ENCODE results near the gene PIEZO1.

Gene PIEZO1

DNA sequence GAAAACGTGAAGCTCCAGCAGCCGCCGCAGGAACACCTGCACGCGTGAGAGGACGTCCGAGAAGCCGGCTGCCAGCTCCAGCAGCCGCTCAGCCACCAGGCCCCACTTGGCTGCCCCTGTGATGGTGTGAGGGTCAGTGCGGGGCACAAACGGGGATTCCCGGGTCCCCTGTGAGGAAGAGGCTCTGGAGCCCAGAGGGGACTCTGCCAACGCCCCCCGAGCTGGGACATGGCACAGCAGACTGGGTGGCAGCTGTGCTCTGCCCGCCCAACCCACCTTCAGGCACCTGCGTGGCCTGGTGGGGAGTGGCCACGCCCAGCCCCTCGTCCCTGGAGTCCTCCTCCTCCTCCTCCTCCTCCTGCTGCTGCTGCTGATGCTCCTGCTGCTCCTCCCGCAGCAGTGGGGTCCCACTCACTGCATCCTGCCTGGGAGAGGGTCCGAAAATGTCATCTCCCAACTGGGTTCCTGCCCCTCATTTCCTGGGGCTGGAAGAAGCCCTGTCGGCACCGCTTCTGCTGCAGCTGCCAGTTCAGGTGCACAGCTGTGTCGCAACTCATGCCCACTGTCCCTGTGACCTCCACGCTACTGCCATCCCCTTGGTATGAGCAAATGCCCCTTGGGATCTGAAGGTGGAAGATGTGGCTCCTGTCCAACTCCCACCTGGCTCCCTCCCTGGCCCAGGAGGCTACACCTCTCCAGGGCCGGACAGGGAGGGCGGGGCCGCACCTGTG is 51.2 kb downstream of the PIEZO1 start:
- no peak for DNase-seq (ENCODE audit: low spot score)

DNA sequence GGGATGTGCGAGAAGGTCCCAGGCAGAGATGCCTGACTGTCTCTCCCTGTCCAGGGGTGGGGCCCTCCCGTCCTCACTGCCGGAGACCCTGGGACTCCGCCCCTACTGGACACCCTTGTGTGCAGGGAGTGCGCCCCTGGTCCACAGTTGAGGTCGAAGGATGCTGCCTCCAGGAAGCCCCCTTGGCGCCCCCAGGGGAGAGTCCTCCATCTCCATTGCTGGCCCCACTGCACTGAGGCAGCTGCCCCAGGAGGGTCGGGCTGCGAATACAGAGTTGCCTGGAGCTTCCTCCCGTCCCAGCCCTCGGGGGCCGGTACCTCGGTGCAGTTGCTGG is 52.1 kb downstream of the PIEZO1 start:
- no peak for DNase-seq (ENCODE audit: low spot score)

DNA sequence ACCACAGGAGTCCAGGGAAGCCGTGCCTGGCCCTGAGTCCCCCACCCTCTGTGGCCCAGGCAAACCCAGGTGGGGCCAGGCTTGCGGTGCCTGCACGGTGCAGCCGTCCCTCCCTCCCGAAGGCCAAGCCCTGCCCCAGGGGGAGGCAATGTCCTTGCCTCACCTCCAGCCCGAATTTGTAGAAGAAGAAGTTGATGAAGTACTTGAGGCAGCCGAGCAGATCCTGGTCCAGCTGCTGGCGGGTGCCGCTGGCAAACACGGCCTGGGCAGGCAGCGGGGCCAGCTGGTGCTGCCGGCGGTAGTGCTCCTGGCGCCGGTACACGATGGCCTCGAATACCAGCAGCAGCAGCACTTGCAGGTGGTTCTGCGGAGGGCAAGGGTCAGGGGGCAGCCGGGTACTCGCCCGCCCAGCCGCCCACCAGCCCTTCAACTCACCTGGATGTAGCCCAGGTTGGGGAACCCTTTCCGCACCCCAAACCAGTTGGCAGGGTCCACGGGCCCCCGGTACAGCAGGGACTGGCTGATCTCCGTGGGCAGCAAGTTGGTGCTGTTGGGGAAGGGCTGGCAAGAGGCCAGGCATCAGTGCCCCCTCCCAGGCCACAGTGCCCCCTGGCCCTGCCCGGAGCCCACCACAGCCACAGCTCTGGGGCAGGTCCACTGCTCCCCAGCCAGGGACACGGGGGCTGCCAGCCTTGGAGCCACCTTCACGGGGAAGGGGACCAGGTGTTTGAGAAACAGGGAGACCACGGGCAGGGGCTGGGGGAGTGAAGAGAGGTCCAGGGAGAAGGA is 52.7 kb downstream of the PIEZO1 start:
- DNase-seq (ENCODE audit: low spot score): no peak

DNA sequence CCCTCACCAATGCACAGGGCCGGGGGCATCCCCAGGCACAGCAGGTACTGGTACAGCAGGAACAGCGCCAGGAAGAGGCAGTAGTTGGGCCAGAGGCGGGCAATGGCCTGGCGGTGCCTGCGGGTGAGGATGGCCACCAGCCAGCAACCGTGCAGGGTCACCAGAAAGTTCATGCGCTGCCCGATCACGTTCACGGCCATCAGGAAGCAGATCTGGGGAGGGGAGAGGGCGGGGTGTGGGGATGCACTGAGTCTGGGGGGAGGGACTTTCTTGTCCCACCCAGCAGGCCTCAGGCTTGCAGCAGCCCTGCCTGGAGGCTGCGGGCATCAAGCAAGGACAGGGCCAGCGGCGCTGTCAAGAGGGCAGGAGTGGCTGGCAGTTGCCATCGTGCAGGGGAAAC is 53.3 kb downstream of the PIEZO1 start:
- DNase-seq (ENCODE audit: low spot score): no peak

DNA sequence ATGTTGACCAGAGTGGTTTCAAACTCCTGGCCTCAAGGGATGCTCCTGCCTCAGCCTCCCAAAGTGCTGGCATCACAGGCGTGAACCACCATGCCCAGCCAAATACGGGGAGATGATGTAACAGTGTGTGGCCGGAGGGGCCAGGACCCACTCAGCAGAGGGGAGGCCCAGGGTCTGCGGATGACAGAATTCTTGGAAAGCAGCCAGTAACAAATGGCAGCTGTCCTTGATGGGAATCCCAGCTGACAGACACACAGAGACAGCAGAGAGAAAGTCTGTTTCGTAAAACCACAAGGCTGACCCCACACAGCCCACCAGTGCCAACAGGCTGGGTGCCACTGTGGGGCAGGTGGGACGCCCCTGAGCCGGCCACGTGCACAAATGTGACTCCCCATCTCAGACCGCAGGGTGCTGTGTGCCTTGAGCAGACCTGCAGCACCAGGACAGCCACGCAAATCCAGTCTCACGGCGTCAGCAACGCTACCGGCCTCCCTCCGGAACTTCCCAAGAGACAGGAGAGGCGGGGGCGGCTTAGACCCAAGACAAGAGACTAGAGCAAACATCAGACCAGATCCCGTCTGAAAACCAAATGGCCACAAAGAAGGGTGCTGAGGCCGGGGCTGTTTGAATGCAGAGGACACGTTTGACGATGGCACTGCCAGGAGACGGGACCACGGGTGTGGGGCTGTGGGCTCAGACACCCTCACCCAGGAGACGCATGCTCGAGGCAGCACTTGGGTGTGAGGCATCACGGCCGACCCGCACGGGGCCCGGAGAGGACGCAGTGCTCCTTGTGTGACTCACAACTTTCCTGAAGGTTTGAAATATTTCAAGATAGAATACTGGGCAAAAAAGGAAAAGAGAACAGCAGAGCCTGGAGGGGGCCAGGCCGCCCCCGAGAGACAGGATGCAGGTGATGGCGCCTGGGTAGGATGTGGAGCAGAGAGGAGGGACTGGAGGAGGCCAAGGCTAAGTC is 54.1 kb downstream of the PIEZO1 start:
- DNase-seq (ENCODE audit: low spot score): no peak

DNA sequence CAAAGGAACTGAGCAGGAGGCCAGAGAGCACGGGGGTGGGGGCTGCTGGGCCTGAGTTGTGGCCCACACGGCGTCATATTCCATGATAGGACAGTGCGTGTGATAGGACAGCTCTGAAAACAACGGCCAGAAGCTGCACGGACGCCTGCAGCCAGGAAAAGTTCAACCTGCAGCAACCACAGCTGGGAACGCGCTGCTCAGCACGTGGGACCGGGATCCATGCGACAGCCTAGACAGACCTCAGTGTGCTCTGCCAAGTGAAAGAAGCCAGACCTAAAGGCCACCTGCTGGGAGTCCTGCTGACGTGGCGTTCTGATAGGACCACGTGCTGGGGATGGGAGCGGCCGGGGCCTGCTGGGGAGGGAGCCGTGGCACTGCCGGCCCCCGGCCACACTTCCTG is 57.1 kb downstream of the PIEZO1 start:
- no peak for DNase-seq (ENCODE audit: low spot score)

DNA sequence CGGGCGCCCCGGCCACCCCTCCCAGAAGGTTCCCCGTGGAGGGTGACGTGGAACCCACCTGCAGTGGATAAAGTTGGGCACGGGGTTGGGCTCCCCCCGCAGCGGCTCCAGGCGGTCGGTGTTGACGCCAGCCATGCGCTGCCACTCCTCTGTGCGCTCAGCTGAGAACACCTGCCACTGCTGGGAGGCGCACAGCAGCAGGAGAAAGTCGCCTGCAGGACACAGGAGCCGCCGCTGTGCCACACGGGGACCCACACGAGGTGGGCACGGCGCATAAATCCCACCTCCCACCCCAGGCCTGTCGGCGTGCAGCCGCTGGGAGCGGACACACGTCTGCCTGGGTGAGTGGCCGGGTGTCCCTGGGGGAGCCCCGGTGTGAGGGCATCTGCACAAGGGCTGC is 58.0 kb downstream of the PIEZO1 start:
- DNase-seq (ENCODE audit: low spot score): no peak

DNA sequence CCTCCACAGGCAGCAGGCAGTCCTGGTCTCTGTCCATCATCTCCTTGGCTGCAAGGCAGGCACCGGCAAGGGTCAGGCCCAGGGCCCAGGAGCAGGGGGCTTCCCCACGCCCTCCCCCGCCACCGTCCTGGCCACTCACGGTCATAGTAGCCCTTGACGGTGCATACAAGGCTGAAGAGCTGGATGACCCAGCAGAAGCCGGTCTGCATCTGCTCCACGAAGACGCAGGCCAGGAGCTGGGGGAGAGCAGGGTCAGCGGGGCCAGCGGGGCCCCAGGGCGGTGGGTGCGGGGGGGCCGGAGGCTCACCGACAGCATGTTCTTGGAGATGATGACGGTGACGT is 58.6 kb downstream of the PIEZO1 start:
- DNase-seq (ENCODE audit: low spot score): no peak

DNA sequence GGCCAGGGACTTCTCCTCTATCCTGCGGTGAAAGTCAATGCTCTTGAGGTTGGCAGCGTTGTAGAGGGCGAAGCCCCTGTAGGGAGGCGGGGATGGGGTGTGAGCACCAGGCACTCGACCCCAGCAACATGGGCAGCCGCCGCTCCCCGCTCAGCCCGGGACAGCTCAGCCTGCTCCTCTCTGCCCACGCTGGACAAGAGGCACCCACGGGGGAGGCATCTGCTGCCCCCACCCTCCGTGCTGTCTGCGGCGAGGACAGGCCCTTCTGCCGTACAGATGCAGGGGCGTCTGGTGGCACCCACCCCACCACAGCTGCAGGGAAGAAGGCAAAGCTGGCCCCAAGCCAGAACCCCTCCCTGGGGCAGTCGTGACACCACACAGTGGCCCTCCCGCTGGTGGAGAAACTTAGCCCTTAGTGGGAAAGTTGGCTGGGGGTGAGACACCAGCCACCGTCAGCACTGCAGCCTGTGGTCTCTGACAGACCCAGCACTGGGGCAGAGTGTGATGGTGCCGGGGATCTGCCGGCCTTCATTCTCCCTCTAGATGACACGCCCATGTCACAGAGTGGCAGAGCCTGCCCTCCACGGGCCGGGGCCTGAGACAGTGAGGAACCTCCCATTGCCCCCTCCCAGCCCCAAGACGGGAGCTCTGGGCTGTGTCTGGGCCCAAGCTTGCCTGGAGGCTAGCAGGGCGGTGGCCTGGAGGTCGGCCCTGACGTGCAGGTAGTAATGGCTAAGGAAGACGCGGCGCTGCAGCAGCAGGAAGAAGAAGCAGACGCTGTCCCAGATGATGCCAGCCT is 59.2 kb downstream of the PIEZO1 start:
- DNase-seq (ENCODE audit: low spot score): no peak

DNA sequence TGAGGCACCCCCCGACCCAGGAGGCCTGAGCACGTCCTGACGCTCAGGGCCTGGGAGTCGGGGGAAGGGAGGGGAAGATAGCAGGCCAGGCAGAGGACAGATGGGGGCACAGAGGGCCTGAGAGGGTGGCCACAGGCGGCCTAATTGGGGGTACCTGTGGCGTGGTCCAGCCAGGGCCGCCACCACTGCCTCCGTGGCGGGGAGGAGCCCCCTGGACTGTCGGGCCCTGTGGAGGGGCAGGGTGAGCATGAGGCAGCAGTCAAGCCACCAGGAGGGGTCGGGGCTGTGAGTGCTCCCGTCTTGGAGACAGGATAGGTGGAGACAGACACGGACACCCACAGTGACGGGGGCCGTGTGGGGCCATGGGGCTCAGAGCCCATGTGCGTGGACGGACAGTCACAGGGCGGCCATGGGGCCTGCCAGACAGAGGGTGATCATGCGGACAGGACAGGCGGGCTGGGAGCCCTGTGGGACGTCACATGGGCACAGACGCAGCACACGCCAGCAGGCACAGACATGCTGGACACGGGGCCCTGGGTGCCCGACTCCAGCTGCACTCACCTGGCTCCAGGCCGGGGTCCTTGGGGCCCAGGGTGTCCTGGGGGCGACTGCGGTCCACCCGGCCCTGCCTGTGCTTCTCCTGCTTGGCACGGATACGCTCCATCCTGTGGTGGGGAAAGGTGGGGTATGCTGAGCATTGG is 60.0 kb downstream of the PIEZO1 start:
- DNase-seq (ENCODE audit: low spot score): no peak

DNA sequence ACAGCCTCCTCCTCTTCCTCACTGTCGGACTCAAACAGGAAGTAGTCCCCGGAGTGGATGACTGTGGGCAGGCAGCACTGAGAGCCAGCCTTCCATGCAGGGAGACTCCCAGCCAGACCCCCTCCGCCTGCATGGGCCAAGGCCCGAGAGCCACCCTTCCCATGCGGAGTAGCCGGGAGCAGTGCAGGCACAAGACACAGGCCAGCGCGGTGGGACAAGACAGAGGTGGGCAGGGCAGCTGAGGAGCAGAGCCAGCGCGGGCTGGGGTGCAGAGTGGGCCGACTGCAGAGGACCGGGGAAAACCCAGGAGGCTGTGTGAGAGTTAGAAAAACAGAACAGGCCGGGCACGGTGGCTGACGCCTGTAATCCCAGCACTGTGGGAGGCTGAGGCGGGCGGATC is 61.1 kb downstream of the PIEZO1 start:
- DNase-seq (ENCODE audit: low spot score): no peak

DNA sequence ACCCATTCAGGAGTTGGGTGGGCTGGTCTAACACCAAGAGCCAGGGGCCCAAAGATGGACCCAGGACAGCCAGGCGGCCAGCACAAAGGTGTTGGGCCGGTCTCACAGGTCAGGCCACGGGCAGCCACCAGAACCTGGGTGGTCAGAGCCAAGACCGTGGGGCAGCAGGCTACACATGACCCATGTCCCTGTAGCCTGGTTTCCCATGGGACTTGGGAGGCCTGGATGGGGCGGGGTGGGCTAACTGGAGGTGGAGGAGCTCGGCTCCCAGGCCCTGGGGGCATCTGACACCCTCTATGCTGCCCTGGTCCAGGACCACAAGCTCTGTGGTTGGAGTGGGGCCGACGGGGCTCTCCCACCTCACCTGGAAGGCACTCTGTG is 61.5 kb downstream of the PIEZO1 start:
- DNase-seq (ENCODE audit: low spot score): no peak

DNA sequence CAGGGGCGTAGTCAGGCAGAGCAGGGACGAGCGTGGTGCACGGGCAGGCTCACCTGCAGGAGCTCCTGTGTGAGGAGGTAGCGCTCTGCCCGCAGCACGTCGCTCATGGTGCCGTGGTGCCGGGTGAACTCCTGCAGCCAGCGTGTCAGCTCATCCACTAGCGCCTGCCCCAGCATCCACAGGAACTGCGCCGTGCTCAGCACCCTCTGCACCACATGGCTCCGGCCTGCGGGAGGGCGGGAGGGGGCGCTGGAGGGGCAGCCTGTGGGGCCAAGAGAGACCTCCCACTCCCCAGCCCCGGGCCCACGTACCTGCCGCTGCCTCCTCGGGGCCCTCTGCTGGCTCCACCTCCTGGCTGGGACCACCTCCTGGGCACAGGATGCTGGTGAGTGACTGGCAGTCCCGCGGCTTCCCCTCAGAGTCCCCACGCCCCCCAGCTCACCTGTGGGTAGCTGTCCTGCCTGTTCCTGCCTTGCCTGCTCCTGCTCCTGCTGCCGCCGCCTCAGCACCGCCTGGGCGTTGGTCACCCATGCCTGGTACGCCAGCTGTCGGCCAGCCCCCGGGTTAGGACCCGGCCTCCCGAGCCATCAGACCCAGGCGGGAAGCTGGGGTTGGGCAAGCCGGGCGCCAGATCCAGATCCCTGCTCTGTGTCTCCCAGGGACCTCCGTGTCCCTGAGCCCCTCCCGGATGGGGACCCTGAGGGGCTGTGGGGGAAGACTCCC is 62.1 kb downstream of the PIEZO1 start:
- no peak for DNase-seq (ENCODE audit: low spot score)

DNA sequence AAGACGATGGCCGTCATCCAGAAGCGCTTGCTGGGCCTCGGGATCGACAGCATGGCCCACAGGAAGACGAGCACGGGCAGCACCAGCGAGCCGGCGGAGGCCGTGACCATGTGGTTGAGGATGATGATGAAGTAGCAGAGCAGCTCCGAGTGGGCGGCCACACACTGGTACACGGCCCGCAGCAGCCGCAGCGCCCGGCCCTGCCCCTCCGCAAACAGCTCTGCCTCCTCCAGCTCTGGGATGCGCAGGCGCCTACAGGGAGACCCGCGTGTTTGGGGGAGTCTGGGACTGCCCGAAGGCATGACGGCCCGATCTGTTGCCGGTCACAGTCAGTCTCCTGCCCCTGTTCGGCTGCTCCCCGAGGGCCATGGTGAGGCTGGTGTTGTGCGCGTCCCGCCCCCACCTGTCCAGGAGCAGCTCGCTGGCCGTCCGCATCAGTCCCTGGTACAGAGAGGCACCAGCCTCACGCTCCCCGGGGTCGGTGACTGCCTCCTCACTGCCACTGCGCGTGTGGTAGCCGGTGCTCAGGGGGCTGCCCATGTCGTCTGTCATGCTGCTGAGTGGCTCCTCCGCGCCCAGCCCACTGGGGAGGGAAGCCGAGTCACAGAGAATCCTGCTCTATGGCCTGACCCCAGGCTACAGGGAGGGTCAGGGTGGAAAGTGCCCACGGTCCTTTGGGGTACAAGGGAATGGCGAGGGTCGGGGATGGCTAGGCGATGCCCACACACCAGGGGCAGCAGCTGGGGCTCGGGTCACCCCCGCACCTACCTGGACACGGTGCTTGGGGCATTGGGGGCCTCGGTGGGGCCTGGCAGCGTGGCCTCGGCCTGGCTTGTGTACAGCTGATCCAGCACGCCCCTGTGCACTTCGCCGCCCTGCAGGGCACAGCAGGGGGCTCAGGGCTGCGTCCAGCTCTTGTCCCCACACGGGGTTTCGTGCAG is 62.9 kb downstream of the PIEZO1 start:
- DNase-seq (ENCODE audit: low spot score): no peak

DNA sequence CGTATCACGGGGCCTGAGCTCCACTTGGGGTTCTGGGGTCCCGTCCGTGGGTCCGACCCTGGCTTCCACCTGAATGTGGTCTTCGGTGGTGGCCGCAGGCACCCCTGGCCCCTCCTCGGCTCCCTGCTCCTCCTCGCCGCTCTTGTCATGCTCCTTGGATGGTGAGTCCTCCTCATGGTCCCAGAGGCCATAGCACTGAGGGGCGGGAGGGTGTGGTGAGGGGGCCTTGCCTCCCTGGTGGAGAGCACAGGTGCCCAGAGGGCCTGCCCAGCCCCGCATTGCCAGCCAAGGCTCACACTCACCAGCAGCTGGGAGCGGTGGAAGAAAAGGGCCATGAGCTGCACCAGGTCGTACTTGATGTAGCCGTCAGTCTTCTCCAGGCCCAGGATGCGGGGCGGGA is 63.8 kb downstream of the PIEZO1 start:
- no peak for DNase-seq (ENCODE audit: low spot score)

DNA sequence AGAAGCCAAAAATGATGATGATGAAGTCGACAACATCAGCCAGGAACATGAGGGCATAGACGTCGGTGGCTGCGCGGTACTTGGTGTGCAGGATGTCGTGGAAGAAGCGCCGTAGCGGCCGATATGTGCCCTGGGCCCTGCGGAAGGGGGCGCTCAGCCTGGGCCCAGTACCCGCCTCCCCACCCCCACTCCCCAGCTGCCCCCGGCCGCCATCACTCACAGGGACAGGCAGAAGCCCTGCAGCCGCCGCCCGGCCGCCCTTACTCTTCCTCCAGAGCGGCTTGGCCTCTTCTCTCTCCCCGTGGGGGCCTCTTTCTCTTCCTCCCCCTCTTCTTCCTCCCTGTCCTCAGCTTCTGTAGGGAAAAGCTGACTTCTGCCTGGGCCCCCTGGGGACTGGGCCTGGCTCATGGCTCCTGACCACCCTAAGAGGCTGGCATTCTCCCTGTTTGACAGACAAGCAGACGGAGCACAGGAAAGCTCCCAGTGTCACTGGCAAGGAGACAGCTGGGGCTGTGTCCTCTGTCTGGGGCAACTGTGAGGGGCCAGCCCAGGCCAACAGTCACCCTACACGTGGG is 64.5 kb downstream of the PIEZO1 start:
- DNase-seq (ENCODE audit: low spot score): no peak

DNA sequence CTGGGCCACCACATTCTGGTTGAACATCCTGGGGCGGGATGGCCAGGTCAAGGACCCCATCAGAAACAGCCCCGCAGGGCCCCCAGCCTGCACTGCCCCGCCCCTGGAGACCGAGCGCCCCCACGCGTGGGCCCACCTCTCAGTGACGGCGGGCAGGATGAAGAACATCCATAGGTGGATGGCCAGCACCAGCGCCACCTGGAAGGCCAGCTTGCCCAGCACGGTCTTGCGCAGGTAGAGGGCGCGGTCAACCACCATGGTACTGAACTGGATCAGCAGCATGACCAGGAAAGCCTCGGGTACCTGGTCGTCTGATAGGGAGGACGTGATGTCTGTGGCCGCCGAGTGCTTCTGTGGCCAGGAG is 65.1 kb downstream of the PIEZO1 start:
- DNase-seq (ENCODE audit: low spot score): no peak

DNA sequence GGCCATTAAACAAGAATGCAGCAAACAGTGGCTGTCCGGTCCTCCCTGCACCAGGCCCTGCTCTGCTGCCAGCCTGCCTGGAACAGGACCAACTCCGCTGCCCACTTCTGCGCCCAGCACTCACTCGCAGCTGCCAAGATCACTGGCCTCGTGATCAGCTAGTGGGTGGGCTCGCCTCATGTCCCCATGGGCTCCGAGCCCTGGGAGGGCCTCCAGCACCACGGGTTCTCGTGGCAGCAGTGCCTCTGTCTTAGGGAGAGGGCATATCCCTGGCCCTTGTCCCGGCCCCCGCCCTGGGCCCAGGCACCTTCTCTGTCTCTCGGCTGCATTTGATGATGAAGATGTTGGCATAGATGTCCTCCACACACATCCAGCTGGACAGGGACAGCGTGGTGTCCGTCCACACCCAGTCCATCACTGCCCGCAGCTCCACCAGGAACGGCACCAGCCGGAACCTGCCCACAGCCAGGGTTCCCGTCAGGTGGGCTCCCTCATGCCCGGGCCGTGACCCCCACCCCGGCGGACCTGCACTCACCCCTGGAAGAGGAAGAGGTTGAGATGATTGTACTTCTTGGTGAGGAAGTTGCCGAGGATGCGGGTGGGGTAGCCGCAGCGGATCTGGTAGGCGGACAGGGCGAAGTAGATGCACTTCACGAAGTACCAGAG is 65.6 kb downstream of the PIEZO1 start:
- DNase-seq (ENCODE audit: low spot score): no peak

DNA sequence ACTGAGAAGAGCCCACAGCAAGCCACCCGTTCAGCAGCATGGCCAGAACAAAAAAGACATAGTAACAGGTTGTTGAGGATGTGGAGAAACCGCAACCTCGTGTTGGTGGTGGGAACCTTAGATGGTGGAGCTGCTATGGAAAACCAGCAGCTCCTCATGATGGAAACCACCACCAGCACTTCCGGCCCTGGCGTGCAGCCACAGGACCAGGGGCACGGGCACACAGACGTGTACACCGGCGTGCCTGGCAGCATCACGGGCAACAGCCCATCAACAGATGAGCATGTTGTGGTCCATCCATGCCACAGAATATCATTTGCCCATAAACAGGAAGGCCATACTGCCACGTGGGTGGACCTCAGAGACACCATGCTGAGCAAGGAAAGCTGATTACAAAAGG is 66.8 kb downstream of the PIEZO1 start:
- no peak for DNase-seq (ENCODE audit: low spot score)
